Parathyroid adenoma (tissue), 2 donors: ENCODE data around the gene ELMO2.

Source experiments
- H2AFZ ChIP-seq: fragments of 300-600 bp; sonication (generic); one replicate; pipeline ENCODE4 v1.7.0; 2017; ENCODE audit warnings: antibody characterized with exemption, mild to moderate bottlenecking
- H3K27ac ChIP-seq: fragments of 300-600 bp; sonication (generic); one replicate; pipeline ENCODE4 v1.7.0; 2017
- H3K27me3 ChIP-seq: fragments of 300-600 bp; sonication (generic); one replicate; pipeline ENCODE4 v1.7.0; 2017; ENCODE audit warnings: low read length; ENCODE audit not compliant: control insufficient read depth, insufficient read depth
- H3K36me3 ChIP-seq: fragments of 300-600 bp; sonication (generic); one replicate; pipeline ENCODE4 v1.7.0; 2017; ENCODE audit warnings: low read length; ENCODE audit not compliant: control insufficient read depth, insufficient read depth
- H3K4me1 ChIP-seq: fragments of 300-600 bp; sonication (generic); one replicate; pipeline ENCODE4 v1.7.0; 2017; ENCODE audit warnings: control low read depth
- H3K4me2 ChIP-seq: fragments of 300-600 bp; sonication (generic); one replicate; pipeline ENCODE4 v1.7.0; 2017; ENCODE audit warnings: low read length
- H3K4me3 ChIP-seq: fragments of 300-600 bp; sonication (generic); one replicate; pipeline ENCODE4 v1.7.0; 2017; ENCODE audit warnings: low read depth, low read length
- H3K79me2 ChIP-seq: fragments of 300-600 bp; sonication (generic); one replicate; pipeline ENCODE4 v1.7.0; 2017; ENCODE audit warnings: control low read depth
- H3K9ac ChIP-seq: fragments of 300-600 bp; sonication (generic); one replicate; pipeline ENCODE4 v1.7.0; 2017; ENCODE audit warnings: mild to moderate bottlenecking
- H3K9me3 ChIP-seq: fragments of 300-600 bp; sonication (generic); one replicate; pipeline ENCODE4 v1.7.0; 2017; ENCODE audit warnings: low read length; ENCODE audit not compliant: control insufficient read depth
- CTCF ChIP-seq: fragments of 300-600 bp; sonication (generic); IDR thresholded peaks from one replicate; pipeline ENCODE4 v1.7.0; 2017; ENCODE audit warnings: antibody characterized with exemption, mild to moderate bottlenecking
- donor health status: primary hyperparathyroidism.

ELMO2 gene, protein sequence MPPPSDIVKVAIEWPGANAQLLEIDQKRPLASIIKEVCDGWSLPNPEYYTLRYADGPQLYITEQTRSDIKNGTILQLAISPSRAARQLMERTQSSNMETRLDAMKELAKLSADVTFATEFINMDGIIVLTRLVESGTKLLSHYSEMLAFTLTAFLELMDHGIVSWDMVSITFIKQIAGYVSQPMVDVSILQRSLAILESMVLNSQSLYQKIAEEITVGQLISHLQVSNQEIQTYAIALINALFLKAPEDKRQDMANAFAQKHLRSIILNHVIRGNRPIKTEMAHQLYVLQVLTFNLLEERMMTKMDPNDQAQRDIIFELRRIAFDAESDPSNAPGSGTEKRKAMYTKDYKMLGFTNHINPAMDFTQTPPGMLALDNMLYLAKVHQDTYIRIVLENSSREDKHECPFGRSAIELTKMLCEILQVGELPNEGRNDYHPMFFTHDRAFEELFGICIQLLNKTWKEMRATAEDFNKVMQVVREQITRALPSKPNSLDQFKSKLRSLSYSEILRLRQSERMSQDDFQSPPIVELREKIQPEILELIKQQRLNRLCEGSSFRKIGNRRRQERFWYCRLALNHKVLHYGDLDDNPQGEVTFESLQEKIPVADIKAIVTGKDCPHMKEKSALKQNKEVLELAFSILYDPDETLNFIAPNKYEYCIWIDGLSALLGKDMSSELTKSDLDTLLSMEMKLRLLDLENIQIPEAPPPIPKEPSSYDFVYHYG

GRCh38 chr20:46406200-46406985 lies at the start of gene ELMO2:
ELMO2 (minus strand) TSS chr20:46406615; CDS start chr20:46394482, 12,133 bp downstream.
- H2AFZ ChIP-seq = peak within 1 kb of the TSS; percentile 96
- peak within 1 kb of the TSS; percentile 92 for H3K27ac ChIP-seq
- peaks cover 19% of the 10 kb centered on the region for H3K79me2 ChIP-seq
- peak within 1 kb of the TSS; percentile 70 for H3K9ac ChIP-seq
- TF ChIP-seq CTCF = peak; percentile 37
- H3K4me1 ChIP-seq = peaks cover 24% of the 10 kb centered on the region
- no peaks in the 10 kb centered on the region for H3K27me3 ChIP-seq
- H3K9me3 ChIP-seq = no peaks in the 10 kb centered on the region
- H3K4me2 ChIP-seq = peak within 1 kb of the TSS; percentile 77
- no peaks in the 10 kb centered on the region for H3K36me3 ChIP-seq
- H3K4me3 ChIP-seq = peak within 1 kb of the TSS; percentile 98

DNA sequence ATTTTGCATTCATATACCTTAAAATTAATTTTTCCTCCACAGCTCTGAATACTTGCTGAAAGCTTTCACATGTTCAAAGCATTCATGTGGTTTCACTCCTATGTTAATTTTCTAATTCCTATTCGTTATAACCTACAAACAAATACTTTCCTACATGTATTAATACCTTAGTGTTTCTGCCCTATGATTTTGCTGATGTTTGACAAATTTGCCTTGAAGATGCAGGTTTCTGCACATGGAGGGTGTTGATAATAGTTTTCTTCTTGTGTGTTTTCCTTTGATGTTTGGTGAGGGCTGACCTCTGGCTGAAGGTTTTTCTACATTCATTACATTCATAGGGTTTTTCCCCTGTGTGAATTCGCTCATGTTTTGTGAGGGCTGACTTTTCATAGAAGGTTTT lies 49.3 kb upstream of the ELMO2 start:
- H3K4me1 ChIP-seq = no peaks in the 10 kb centered on the region
- H3K79me2 ChIP-seq = no peaks in the 10 kb centered on the region
- H3K4me2 ChIP-seq = no peak overlapping the region
- peaks cover 2% of the 10 kb centered on the region for H3K9me3 ChIP-seq
- H3K27me3 ChIP-seq = no peaks in the 10 kb centered on the region
- H3K4me3 ChIP-seq = no peak overlapping the region
- no peak overlapping the region for H3K27ac ChIP-seq
- no peak overlapping the region for H3K9ac ChIP-seq
- no peak overlapping the region for H2AFZ ChIP-seq
- TF ChIP-seq CTCF = no peak
- H3K36me3 ChIP-seq = no peaks in the 10 kb centered on the region

- no peak for TF ChIP-seq CTCF
These were observed 40.4 kb upstream of the ELMO2 start for GRCh38 chr20:46446851-46447250.

GRCh38 chr20:46439837-46440236 lies 33.4 kb upstream of the ELMO2 start:
- H3K79me2 ChIP-seq = no peaks in the 10 kb centered on the region
- H3K36me3 ChIP-seq = no peaks in the 10 kb centered on the region
- no peak for TF ChIP-seq CTCF

More at GRCh38 chr20:46446851-46447250, 40.4 kb upstream of the ELMO2 start:
- Histone ChIP-seq H3K36me3 (no peaks in the 10 kb centered on the region), H3K79me2 (no peaks in the 10 kb centered on the region), H3K4me1 (no peaks in the 10 kb centered on the region), H3K27me3 (no peaks in the 10 kb centered on the region), H3K9me3 (no peaks in the 10 kb centered on the region), H3K4me2 (no peak overlapping the region), H3K4me3 (no peak overlapping the region), H3K9ac (no peak overlapping the region), H3K27ac (no peak overlapping the region), H2AFZ (no peak overlapping the region)

More at GRCh38 chr20:46439837-46440236, 33.4 kb upstream of the ELMO2 start:
- H3K27ac ChIP-seq = no peak overlapping the region
- no peak overlapping the region for H3K9ac ChIP-seq
- no peaks in the 10 kb centered on the region for H3K9me3 ChIP-seq
- H3K27me3 ChIP-seq = no peaks in the 10 kb centered on the region
- no peak overlapping the region for H2AFZ ChIP-seq
- no peaks in the 10 kb centered on the region for H3K4me1 ChIP-seq
- no peak overlapping the region for H3K4me2 ChIP-seq
- no peak overlapping the region for H3K4me3 ChIP-seq
